Measurements from ENCODE around the gene DHX58.

DHX58 gene

DNA sequence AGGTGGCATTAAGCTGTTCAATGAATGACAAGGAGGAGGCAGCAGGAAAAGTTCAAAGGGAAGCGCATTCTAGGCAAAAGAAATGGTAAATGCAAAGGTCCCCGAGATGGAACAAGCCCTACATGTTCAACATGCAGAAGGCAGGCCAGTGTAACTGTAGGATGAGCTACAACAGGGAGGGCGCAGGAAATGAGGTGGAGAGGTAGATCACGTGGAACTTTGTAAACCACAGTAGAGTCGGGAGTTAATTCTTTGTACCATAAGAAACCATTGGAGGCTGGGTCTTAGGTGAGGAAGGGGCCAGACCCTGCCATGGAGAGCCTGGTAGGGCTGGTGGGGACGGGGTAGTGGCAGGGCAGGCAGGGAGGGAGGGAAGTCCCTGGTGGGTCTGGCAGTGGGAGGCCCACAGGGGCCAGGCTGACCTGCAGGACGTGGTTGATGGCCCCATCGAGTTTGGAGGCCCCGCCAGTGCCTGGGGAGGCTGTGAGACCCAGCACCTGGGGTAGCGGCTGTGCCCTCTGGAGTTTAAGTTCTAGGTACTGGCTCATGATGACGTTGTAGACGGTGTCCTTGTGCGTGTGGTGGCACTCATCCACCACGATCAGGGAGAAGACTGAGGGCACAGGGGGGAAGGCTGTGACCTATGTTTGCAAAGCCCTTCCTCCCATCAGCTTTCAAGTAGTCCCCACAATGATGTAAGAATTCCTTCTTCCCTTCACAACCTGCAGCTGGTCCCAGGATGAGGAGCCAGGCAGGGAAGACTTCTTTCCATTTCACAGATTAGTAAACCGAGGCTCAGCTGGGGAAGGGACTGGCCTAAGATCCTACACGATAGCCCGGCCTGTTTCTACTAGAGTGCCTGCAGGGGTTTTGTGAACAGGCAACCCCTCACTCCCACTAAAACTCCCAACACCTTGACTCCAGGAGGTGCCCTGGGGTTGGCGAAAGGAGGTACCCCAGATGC lies 1.9 kb downstream of the DHX58 start:
- DNase-seq (ENCODE audit: low read depth, low spot score), result no peak

DNA sequence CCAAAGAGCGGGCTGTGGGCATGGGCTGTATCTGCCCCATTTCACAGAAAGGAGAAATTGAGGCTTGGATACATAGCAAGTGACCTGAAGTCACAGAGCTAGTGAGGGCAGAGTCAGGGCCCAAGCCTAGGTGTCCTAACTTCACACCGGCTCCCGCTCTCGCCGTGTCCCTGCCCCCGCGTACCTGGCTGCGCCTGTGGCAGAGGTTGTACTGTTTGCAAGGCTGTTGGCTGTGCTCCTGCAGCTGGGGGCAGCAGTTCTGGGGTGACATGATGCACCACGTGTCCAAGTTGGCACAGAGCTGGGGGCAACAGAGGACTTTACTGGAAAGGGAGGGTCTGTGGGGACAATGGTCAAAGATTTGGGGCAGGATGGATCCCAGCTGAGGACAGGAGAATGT lies 3.4 kb downstream of the DHX58 start:
- no peak for DNase-seq (ENCODE audit: low read depth, low spot score)

DNA sequence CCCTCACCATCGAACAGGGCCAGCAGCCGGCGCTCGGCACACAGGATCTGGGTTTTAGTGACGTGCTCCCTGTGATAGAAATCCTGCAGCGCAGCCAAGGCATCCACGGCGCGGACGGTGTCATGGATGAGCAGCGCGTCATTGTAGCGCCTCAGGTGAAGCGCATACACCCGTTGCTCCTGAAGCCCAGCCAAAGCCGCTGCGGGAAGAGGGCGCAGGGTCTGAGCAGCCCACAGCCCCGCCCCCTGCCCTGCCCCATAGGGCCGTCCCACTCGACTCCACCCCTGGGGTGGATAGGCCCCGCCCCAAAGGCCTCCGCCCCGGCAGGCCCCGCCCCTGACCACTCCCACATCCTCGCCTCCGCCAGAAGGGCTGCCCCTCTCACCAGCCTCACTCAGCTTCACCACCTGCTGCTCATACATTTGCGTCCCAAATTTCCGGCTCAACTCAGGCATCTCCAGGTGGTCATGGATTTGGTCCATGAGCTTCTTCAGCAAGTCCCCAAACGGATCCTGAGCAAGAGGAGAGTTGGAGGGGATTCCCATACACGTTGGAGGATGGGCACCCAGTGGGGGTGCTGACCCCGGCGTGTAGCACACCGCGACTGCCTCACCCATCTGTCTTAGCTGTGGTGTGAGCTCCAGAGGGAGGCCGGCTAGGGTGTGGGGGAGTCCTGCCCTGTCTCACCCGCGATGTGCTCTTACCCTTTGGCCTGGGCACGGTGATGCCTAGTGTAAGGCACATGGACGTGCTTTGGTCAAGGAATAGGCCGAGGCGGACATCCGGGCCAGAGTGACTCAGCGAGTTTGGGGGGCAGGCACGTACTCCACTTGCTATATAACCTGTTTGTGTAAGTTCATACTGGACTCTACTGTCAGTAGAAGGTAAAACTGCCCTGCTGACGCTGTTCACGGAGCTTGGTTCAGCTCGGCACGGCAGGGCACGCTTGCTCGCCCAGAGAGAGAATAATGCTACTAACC lies 4.6 kb downstream of the DHX58 start:
- DNase-seq (ENCODE audit: low read depth, low spot score), result peak; percentile 91

DNA sequence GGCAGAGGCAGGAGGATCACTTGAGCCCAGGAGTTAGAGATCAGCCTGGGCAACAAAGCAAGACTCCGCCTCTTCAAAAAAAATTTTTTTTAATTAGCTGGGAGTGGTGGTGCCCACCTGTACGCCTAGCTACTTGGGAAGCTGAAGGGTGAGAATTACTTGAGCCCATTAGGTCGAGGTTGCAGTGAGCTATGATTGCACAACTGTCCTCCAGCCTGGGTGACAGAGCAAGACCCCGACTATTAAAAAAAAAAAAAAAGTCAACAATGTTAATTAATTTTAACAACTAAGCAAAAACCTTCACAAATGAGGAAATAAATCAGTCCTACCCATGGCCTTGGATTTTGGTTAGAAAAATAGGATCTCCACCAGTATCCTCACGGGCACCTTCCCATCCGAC lies 5.4 kb downstream of the DHX58 start:
- DNase-seq (ENCODE audit: low read depth, low spot score), result no peak

DNA sequence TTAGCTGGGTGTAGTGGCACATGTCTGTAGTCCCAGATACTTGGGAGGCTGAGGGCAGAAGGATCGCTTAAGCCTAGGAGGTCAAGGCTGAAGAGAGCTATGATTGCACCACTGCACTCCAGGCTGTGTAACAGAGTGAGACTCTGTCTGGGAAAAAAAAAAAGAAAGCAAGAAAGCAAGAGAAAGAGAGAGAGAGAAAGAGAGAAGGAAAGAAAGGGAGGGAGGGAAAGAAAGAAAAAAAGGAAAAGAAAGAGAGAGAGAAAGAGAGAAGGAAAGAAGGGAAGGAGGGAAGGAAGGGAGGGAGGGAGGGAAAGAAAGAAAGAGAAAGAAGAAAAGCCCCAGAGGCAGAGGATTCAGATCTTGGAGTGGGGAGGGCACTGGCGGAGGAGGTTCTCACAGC lies 6.5 kb downstream of the DHX58 start:
- no peak for DNase-seq (ENCODE audit: low read depth, low spot score)

DNA sequence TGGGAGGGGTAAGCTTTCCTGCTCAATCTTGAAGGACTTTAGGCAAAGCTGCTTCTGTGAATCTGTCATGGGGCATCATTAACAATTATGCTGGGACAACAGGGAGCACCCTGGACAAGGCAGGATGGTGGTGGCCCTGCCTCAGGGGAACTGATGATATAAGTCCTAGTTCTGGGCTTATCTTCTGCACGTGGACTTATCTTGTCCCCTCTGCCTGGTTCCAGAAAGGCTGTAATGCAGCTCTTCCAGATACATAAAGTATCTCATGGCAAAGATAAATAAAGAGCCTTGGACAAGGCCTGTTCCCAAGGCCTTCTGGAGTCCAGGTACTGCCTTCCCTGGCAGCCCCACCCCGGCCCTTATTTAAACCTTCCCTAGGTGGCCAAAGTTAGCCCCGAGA lies 8.2 kb downstream of the DHX58 start:
- no peak for DNase-seq (ENCODE audit: low read depth, low spot score)

DNA sequence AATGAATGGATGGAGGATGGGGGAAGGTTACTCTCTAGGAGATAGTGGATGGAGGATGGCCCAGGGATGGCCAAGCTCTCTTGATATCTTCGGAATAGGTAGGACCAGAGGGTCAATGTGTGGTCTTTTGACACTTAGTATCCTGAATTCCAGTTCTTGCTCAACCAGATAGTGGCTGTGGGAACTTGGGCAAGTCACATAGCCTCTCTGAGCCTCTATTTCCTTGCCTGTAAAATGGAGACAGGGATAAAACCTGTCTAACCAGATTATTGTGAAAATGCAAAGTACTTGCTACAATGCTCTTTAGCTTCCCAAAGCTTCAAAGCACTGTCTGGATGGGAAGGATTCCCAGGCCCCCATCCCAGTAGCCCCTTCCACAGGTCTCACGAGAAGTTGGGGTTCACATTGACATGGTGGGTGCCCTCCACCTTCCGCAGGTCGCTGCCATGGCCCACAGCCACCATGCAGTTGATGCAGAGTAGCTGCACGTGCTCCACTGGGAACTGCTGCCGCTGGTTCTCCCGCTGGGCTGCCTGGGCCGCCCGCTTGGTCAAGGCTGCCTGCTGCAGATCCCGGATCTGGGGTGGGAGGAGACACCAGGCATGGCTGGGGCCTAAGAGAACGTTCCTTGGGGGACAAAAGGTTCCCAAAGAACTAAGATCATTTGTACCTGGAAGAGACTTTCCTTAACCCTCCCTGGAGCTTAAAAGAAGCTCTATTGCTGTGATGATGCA lies 9.1 kb downstream of the DHX58 start:
- DNase-seq (ENCODE audit: low read depth, low spot score), result no peak

DNA sequence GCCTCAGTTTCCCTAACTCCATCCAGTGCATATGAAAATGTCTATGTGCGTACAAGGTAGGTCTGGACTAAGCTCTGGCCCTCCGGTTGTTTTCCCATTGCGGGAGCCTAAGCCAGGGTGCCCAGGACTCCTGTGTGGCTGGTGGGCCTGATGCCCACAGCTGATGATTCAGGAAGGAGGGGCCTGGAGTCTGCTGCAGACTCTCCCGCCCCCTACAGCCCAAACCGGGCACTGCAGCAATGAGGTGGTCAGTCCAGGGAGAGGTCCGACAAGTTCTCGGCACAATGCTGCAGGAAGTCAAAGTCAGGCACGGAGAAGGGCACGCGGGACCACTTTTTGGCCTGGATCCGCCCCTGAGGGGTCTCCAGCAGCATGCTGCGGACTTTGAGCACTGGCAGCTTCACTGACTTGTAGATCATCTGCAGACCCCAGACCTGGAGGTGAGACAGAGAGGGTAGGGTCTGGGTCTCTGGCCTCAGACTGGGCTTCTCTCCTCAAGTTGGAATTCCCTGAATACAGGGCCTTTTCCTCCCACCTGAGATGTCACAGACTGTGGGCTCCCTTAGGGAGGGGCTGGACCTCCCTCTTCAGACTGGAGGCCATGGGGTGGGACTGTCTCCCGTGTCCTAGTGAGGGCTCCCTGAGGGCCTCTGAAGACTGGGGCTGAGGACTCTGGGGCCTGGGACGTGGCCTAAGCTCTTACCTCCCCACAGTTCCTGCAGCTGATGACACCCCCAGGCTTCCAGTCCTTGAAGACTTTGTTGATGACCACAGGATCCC lies 10.8 kb downstream of the DHX58 start:
- peak; percentile 90 for DNase-seq (ENCODE audit: low read depth, low spot score)

DNA sequence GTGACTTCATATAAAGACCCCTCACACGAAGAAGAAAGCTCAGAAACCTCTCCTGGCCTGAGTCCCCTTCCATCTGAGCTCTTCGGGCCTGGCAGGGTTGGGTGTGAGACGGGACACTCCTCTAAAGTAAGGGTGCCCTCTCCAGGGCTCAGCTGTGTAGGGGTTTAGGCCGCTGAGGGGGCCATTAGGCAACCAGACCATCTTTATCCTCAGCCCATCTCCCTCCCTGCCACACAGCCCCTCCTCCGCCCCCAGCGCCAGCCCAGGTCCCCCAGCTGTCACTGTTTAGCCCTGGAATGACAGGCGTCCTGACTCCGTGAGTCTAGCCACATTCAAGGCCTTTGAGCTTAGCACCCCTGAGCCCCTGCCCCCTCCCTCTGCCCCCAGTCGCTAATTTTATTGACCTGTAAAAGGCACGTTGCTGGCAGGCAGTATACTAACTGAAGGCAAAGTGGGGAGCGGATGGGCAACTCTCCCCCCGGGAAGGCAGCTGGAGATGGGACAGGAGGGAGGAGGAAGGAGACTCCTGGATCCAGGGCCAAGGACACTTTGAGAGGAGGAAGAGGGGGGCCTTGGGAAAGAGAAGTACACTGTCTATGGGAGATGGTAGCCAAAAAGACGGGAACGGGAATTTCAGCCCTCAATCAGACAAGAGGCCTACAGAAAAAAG lies 13.6 kb downstream of the DHX58 start:
- DNase-seq (ENCODE audit: low read depth, low spot score), result no peak

DNA sequence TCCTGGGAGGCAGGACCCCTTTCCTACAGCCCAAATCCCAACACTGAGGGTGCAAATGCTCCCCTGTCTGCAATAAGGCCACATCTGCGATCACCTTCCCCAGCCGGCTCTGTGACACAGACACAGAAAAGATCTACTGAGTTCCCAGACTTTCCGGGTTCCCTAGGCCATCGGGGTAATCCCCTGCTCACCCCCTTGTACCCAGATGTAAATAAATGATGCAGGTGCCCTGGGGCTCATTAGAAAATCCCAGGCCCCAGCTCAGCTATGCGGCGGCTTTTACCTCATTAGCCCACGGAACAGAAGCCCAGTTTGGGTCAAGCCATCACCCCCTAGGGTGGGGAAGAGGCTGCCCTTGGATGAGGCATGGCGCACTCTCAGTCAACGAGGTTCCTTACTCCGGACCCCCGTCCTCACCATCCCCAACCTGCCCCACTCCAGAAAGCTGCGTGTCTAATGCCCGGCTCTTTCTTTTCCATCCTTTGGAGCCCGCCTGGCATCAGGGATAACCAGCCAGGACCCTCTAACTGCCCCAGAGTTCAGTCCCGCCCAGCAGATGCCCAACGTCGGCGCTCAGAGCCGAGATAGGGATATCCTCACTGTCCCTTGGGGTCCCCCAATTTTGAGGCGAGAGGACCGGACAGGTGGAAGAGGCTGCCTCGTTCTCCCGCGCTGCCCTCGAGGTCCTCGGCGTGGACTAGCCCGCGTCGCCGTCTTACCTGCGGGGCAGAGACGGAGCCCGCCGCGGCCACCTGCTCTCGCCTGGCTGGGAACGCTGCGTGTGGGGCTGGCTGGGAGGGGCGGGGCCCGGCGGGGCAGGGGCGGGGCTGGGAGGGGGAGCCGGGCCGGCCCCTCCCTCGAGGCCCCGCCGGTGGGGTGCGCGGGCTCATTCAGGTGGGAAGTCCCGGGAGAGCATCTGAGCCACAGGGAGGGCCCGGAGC lies 14.6 kb downstream of the DHX58 start, which contains the start of gene ZNF385C:
Gene ZNF385C, minus strand, starts transcription at position 783 of the 941 bp plus-strand sequence. CDS start 35,417 bp downstream, outside the sequence.
- no peak for DNase-seq (ENCODE audit: low read depth, low spot score)

DNA sequence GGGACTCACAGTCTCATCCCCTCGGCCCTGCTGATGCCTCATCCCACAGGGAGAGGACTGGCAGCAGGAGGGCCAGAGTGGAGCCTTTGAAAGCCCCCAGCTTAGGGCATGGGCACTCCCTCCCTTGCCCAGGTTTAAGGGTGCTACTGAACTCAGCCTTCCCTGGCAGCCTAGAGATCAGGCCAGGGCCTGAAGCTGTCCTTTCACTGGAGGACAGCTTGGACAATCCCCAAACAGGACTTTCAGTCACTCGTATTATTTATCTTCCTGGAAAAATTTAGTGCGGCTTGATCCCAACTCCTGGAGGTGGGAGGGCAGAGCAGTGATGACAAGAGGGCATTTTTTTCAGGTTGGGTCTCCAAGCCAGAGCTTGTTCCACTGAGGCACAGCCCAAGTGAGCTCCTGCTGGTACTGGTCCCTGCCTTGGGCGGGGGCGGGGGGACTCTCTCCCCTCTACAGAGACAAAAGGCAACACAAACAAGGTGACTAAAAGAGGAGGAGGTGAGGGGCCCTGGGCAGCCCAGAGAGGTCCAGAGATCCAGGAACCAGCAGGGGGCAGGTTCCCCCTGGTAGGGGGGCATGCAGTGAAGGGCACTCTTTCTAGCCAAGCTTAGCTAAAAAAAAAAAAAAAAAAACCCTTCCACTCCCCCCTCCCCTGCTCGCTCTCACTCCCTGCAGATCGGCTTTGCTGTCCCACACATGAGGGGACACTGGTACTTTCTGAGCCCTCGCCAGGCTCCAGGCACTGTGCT lies 16.0 kb downstream of the DHX58 start:
- no peak for DNase-seq (ENCODE audit: low read depth, low spot score)

DNA sequence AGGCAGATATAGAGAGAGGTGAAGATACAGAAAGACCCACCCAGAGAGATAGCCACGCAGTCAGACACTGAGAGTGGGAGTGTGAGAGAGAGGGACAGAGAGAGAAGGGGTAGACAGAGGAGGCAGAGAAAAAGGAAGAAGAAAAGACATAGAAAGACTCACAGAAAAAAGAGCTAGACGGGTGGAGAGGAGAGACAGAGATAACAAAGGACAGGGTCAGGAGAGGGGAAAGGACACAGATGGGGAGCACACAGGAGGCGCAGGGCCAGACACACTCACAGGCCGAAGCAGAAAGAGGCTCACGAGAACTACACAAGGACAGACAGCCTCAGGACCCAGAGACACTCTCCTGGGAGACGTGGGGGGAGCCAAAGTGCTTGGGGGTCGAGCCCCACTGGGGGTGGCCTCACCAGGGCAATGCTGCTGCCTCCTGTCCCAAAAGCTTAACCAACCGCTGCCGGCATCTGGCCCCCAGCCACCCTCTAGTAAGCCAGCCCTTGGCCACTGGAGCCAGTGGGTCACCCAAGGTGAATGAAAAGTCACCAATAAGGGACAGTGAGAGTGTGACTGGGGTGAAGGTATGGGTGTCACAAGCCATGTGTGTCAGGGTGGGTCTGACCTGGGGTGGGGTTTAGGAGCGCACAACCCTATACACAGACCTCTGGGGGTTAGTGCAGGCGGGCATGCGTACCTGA lies 18.0 kb downstream of the DHX58 start:
- no peak for DNase-seq (ENCODE audit: low read depth, low spot score)

DNA sequence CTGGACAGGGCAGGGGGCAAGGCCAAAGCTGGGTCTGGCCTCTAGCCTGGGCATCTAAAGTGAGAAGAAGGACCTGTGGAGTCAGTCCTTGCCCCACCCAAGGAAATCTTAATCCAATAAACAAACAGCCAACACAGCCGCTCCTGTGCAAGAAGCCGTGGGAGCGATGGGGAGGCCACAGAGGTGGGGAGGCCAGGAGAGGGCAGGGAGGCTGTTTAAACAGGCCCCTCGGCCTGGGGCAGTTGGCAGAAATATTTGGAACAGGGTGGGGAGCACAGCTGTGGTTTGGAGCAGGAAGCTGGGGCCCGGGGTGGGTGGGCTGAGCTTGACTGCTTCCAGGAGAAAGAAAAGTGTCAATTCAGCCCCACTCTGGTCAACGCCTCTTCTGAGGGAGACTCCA lies 19.6 kb downstream of the DHX58 start:
- no peak for DNase-seq (ENCODE audit: low read depth, low spot score)

DNA sequence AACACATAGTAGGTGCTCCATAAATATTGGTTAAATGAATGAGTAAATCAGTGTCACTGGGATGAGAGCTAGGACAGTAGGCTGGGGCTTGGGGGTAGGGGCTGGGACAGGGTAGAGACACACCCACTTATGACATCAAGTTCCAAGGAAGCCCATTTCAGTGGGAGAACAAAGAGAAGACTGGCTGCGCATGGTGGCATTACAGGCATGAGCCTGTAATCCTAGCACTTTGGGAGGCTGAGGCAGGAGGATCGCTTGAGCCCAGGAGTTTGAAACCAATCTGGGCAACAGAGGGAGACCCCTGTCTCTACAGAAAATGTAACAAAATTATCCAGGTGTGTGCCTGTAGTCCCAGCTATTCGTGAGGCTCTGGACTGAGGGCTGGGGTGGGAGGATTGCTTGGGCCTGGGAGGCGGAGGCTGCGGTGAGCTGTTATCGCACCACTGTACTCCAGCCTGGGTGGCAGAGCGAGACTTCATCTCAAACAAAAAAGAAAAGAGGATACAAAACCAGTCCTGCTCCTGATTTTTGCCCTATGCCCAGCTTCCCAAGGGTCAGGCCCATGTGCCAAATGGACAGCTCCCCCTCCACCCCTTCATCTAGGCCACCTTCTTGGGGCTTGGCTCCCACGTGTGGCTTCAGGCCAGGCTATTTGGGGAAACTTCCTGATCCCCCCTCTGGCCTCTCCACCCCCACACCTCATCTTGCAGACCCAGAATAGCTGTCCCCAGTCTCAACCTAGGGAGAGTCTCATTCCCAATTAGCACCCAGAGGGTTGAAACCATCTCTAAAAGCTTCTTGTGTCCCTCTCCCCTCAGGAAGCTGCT lies 21.3 kb downstream of the DHX58 start:
- DNase-seq (ENCODE audit: low read depth, low spot score), result no peak

DNA sequence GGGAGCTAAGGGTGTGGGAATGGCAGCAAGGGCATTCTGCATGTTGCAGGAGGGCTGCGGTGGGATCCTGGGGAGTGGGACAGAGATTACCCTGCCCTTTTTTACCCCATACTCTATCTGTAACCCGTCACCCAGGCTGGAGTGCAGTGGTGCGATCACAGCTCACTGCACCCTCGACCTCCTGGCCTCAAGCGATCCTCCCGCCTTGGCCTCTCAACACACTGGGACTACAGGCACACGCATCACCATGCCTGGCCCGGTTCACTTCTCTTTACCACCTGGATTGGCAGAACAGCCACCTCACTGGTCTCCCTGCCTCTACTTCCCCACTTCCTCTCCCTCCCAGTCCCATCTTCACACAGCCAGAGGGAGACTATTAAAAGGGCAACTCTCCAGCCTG lies 23.8 kb downstream of the DHX58 start:
- no peak for DNase-seq (ENCODE audit: low read depth, low spot score)

DNA sequence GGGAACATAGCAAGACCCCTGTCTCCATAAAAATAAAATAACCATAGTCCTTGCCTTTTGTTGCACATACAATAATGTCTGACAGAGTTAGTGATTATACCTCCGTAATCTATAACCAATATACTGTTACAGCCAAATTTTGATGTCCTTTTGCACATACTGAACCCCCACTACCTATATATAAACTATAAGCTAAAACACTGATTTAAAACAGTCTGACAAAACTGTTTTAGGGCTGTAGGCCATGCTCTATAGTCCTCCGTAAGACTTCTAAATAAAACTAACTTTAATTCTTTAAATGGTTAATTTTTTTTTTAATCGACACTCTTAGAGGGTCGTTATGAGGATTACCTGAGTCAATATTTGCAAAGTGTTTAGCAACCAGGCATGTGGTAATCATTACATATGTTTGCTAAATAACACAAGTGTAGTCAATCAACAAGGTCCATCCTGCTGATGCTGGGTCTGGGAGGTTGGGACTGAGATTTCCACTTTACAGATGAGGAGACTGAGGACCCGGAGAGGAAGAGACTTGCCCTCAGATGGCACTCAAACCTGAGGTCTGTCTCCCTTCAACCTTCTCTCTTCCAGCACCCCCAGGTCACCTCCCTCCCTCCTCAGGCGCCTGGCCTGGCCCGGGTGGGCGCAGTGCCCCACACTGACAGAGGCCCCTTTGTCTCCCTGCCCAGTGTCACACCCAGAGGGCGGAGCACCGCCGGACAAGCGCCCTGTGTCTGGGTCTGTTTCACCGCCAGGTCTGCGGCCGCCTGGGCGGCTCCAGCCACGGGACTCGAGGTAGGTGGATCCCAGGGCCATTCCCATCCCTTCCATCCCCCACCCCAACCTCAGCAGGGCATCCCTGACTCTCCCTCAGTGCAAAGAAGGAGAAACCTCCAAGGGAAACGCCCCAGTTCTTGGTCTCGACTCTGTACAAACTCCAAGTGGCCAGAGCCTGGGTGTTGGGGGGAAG lies 24.5 kb downstream of the DHX58 start:
- no peak for DNase-seq (ENCODE audit: low read depth, low spot score)

Data from ELF-1 (cell line).